Stomach smooth muscle (tissue), 2 donors: ENCODE results near the gene RBL1.
"Not testable (repeated sequence)": the region's sequence is repeated elsewhere in the genome, so short reads cannot be mapped to it uniquely, and the experiment has no call there.

Experiments used
- H3K27ac ChIP-seq: one replicate; pipeline ENCODE4 v1.7.0; 2013; ENCODE audit warnings: mild to moderate bottlenecking, low read length, inconsistent platforms
- H3K27me3 ChIP-seq, 2 donors: one replicate each; pipeline ENCODE4 v1.7.0; 2013; ENCODE audit warnings: low read length in 2 of 2; ENCODE audit not compliant: insufficient read depth in 2 of 2, control insufficient read depth in 1 of 2
- H3K36me3 ChIP-seq, 2 donors: one replicate each; pipeline ENCODE4 v1.7.0; 2013; ENCODE audit warnings: low read length in 2 of 2; ENCODE audit not compliant: control insufficient read depth in 2 of 2, insufficient read depth in 2 of 2
- H3K4me1 ChIP-seq: one replicate; pipeline ENCODE4 v1.7.0; 2013; ENCODE audit warnings: low read length; ENCODE audit not compliant: control insufficient read depth, insufficient read depth
- H3K4me3 ChIP-seq, 2 donors: one replicate each; pipeline ENCODE4 v1.7.0; 2013; ENCODE audit warnings: low read length in 2 of 2
- H3K9ac ChIP-seq, 2 donors: one replicate each; pipeline ENCODE4 v1.7.0; 2013; ENCODE audit warnings: low read length in 2 of 2, mild to moderate bottlenecking in 1 of 2
- H3K9me3 ChIP-seq, 2 donors: one replicate each; pipeline ENCODE4 v1.7.0; 2013; ENCODE audit warnings: low read length in 2 of 2; ENCODE audit not compliant: control insufficient read depth in 2 of 2
- donor health status: healthy.
- donor health status: Pancreatic carcinoma.

Gene RBL1

GRCh38 chr20:37075932-37076685 is 19.7 kb downstream of the RBL1 start:
- Histone ChIP-seq H3K36me3 (no peaks in the 10 kb centered on the region), H3K9me3 (peaks cover 0 to 4% of the 10 kb centered on the region in 2 donors), H3K4me1 (no peaks in the 10 kb centered on the region), H3K4me3 (no peak overlapping the region), H3K9ac (no peak overlapping the region), H3K27me3 (no peaks in the 10 kb centered on the region), H3K27ac (no peak overlapping the region)

- H3K4me1 ChIP-seq, result no peaks in the 10 kb centered on the region
- no peaks in the 10 kb centered on the region for H3K27me3 ChIP-seq
- H3K9ac ChIP-seq, result no peak overlapping the region
- H3K4me3 ChIP-seq, result no peak overlapping the region
- no peaks in the 10 kb centered on the region for H3K36me3 ChIP-seq
- H3K27ac ChIP-seq, result no peak overlapping the region
- peaks cover 0 to 4% of the 10 kb centered on the region in 2 donors for H3K9me3 ChIP-seq
These were observed 23.3 kb downstream of the RBL1 start for GRCh38 chr20:37072293-37073196.

- Histone ChIP-seq H3K27ac (no peak overlapping the region), H3K4me1 (no peaks in the 10 kb centered on the region)
These were observed 24.3 kb downstream of the RBL1 start for GRCh38 chr20:37071481-37071911.

GRCh38 chr20:37069563-37069962 is 26.2 kb downstream of the RBL1 start:
- not testable (repeated sequence) for H3K9me3 ChIP-seq

More at GRCh38 chr20:37071481-37071911, 24.3 kb downstream of the RBL1 start:
- Histone ChIP-seq H3K27me3 (no peaks in the 10 kb centered on the region), H3K9me3 (peaks cover 0 to 4% of the 10 kb centered on the region in 2 donors), H3K36me3 (no peaks in the 10 kb centered on the region), H3K4me3 (no peak overlapping the region), H3K9ac (no peak overlapping the region)

GRCh38 chr20:37066168-37066567 is 29.6 kb downstream of the RBL1 start:
- Histone ChIP-seq H3K4me3 (no peak overlapping the region), H3K9me3 (no peaks in the 10 kb centered on the region), H3K27me3 (no peaks in the 10 kb centered on the region), H3K9ac (no peak overlapping the region), H3K27ac (no peak overlapping the region), H3K36me3 (peaks cover 0 to 2% of the 10 kb centered on the region in 2 donors), H3K4me1 (no peaks in the 10 kb centered on the region)

More at GRCh38 chr20:37069563-37069962, 26.2 kb downstream of the RBL1 start:
- H3K27me3 ChIP-seq, H3K36me3 ChIP-seq, H3K9ac ChIP-seq, H3K4me3 ChIP-seq, H3K4me1 ChIP-seq, H3K27ac ChIP-seq: not testable (repeated sequence)

GRCh38 chr20:37055276-37055675 is 40.5 kb downstream of the RBL1 start:
- H3K4me3 ChIP-seq, result no peak overlapping the region
- H3K36me3 ChIP-seq, result peaks cover 2 to 3% of the 10 kb centered on the region in 2 donors
- H3K27me3 ChIP-seq, result no peaks in the 10 kb centered on the region
- no peaks in the 10 kb centered on the region for H3K4me1 ChIP-seq
- no peak overlapping the region for H3K9ac ChIP-seq
- H3K9me3 ChIP-seq, result no peaks in the 10 kb centered on the region
- no peak overlapping the region for H3K27ac ChIP-seq

- Histone ChIP-seq H3K4me1 (no peaks in the 10 kb centered on the region), H3K27ac (no peak overlapping the region), H3K4me3 (no peak overlapping the region), H3K27me3 (no peaks in the 10 kb centered on the region), H3K9ac (no peak overlapping the region), H3K36me3 (peaks cover 2 to 3% of the 10 kb centered on the region in 2 donors), H3K9me3 (no peaks in the 10 kb centered on the region)
These were observed 42.4 kb downstream of the RBL1 start for GRCh38 chr20:37053230-37053950.

DNA sequence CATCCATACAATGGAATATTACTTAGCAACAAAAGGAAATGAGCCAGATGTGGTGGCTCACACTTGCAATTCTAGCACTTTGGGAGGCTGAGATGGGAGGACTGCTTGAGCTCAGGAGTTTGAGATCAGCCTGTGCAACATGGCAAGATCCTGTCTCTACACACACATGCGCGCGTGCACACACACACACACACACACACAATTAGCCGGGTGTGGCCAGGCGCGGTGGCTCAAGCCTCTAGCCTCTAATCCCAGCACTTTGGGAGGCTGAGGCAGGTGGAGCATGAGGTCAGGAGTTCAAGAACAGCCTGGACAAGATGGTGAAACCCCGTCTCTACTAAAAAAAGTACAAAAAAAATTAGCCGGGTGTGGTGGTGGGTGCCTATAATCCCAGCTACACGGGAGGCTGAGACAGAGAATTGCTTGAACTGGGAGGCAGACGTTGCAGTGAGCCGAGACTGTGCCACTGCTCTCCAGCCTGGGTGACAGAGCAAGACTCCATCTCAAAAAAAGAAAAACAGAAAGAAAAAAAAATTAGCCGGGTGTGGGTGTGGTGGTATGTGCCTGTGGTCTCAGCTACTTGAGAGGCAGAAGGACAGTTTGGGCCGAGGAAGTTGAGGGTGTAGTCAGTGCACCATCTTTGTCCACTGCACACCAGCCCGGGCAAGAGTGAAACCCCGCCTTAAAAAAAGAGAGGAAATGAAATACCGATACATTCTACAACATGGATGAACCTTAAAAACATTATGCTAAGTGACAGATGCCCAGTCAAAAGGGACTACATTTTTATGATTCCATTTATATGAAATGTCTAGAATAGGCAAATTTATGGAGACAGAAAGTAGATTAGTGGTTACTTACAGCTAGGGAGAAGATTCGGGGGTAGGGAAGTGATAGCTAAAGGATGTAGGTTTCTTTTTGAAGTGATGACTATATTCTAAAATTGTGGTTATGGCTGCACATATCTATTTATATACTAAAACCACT is 52.5 kb downstream of the RBL1 start:
- Histone ChIP-seq H3K4me1 (no peaks in the 10 kb centered on the region), H3K9ac (no peak overlapping the region), H3K4me3 (no peak overlapping the region), H3K9me3 (no peaks in the 10 kb centered on the region), H3K36me3 (peaks cover 6 to 18% of the 10 kb centered on the region in 2 donors), H3K27me3 (no peaks in the 10 kb centered on the region), H3K27ac (no peak overlapping the region)

DNA sequence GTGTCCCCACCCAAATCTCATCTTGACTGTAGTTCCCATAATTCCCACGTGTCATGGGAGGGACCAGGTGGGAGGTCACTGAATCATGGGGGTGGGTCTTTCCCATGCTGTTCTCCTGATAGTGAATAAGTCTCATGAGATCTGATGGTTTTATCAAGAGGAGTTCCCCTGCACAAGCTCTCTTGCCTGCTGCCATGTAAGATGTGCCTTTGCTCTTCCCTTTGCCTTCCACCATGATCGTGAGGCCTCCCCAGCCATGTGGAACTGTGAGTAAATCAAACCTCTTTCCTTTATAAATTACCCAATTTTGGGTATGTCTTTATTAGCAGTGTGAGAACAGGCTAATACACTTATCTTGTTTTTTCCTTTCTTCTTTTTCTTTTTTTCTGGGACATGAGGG is 56.4 kb downstream of the RBL1 start:
- peaks cover 9 to 12% of the 10 kb centered on the region in 2 donors for H3K36me3 ChIP-seq
- H3K9ac ChIP-seq, H3K9me3 ChIP-seq, H3K27me3 ChIP-seq, H3K4me3 ChIP-seq, H3K27ac ChIP-seq, H3K4me1 ChIP-seq: not testable (repeated sequence)
